CD4-positive, alpha-beta T cell treated with Interferon alpha-2 for 1 hour (primary cell): ENCODE results near the gene POLDIP2.

ENCODE experiments used
- DNase-seq, 2 donors: peaks; one replicate each; pipeline ENCODE4 v3.0.0-alpha.2; 2020 to 2022

POLDIP2 gene

DNA sequence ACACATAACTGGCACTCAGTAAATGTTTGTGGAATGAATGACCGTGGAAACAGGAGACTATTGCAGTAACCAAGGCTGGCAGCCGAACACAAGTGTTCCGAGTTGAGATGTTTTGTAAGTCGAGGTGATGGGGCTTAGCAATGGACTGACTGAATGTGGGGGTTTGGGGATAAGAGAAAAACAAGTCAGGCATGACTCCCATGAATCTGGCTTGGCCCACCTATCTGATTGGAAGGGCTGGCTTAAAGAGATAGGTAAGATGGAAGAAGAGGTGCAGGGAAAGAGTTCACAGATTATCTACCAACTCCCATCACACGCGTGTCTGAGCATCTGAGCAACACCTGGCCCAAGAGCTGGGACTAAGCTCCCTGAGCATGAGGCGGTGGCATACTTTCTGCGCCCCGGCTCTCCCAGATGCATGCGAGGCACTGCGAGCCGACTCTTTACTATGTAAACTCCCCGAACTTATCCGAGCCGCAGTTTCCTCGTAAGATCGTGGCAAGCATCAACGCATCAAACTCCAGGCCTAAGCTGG is 22.6 kb downstream of the POLDIP2 start:
- no peak for DNase-seq

DNA sequence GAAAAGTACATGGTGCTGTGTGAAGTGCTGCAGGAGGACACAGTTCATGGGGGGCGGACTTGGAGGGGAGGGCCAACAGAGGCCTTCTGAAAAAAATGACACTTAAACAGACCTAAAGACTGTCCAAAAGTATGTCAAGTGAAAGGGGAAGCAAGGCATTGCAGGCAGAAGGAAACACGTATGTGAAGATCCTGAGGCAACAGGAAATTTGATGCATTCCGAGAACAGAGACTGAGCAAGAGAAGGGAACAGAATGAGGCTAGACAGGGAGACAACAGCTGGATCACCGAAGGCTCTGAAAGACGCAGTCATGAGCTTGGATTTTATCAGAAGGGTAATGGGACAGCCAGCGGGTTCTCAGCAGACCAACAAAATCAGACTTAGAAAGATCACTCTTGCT is 23.2 kb downstream of the POLDIP2 start:
- DNase-seq: peak in 1 of 2 donors; percentile 18

DNA sequence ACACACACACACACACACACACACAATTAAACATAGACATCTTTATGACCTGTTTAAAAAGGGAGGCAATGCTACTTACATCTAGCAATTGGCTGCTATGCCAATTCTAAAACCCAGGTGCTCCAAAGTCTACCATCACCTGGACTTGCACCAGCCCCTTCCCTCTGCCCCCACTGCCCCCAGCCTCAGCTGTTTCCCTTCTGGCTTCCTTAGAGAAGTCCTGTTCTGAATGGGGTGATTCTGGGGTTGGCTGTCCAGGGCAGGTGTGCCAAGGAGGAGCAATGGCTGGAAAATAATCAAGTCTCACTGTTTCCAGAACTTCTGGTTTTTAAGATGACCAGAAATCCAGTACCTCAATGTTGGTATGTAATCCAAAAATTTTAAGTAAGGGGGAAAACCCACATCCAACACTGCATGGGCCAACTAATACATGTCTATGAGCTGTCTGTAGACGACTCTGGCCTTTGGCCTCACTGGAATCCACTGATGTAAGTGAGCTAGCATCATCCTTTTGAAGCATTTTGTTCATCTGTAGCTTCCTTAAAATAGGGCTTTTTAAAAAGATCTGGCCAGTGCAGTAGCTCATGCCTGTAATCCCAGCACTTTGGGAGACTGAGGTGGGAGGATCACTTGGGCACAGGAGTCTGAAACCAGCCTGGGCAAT is 24.1 kb downstream of the POLDIP2 start:
- DNase-seq: no peak

DNA sequence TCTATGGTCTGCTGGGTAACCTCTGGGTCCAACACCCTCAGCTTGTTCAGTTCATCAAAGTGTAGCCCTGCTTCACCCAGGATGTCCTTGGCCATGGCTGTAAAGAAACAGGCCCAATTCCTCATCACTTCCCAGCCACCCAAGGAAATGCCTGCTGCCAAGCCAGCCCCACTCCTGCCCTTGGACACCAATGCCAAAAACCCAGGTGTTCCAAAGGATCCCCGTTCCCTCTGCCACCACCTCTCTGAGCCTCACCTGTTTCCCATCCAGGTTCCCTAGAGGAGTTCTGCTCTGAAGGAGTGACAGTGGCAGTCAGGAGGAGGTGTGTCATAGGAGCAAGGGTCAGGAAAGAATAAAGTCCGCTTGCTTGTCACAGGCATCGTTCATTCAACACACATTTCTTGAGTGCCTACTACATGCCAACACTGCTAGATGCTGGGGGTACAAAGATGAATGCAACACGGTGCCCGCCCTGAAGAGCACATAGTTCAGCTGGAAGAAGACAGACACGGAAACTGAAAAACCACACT is 25.4 kb downstream of the POLDIP2 start:
- no peak for DNase-seq

DNA sequence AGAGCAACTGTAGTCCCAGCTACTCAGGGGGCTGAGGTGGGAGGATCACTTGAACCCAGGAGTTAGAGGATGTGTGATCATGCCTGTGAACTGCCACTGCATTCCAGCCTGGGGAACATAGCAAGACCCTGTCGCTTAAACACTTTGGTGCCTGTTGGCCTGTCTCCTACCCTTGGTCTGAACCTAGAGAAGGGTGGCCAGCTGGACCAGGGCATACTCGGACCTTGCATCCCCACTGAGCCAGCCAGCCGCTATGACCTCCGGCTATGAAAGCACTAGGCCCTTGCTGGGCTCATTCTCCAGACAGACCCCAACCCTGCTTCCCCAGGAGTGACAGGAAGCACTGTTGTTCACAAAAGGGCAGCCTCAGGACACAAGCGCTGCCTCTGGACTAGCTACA is 26.7 kb downstream of the POLDIP2 start:
- DNase-seq: no peak

DNA sequence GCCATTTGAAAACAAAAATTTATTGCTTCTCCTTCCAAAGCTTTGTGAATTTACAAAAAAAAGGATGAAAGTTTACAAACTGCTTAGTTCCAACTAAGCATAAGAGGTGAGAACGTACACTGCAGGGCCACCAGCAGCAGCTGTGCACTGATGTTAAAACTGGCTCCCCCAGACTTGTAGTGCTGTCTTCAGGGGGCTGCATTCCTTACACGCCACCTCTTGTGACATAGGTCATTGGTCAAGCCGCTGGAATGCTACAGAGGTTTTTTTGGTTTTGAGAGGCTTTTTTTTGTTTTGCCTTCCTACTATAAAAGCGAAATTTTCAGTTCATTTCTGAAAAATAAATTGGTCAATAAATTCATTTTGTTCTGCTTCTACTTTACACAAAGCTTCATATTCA is 29.0 kb downstream of the POLDIP2 start:
- no peak for DNase-seq

DNA sequence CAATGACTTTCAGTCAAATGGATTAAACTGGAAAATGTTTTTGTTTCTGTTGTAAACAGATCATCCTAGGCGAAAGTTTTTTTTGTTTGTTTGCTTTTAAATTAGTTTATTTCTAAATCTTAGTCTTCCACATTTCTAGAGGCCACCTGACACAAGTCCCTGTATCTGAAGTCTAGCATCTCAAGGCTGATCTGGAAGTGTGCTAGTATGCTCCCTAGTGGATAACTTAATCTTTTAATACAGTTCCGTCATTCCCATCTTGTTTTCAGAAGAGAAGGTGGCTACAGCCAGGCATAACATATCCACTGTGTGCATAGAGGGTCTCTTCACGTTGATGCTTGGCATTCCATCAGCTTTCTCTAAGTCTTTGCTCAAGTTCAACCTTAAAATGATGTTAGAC is 29.6 kb downstream of the POLDIP2 start:
- no peak for DNase-seq

DNA sequence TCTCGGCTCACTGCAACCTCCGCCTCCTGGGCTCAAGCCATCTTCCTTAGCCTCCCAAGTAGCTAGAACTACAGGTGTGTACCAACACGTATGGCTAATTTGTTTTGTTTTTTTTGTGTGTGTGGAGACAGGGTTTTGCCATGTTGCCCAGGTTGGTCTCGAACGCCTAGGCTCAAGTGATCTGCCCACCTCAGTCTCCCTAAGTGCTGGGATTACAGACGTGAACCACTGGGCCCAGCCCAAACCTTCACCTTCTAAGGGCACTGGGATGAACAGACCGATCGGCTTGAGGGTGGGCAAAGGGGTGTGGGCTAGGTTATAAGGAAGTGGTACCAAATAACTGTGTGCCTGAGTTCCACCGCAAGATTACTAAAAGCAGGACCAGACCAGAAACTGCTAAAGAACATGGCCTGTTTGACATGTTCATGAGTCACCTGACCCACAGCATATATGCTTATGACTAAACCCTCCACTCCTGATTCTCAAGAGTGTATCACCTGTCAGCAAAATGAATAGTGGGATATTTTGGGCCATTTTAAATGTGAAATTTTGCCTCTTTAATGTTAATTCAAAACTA is 30.2 kb downstream of the POLDIP2 start:
- no peak for DNase-seq

DNA sequence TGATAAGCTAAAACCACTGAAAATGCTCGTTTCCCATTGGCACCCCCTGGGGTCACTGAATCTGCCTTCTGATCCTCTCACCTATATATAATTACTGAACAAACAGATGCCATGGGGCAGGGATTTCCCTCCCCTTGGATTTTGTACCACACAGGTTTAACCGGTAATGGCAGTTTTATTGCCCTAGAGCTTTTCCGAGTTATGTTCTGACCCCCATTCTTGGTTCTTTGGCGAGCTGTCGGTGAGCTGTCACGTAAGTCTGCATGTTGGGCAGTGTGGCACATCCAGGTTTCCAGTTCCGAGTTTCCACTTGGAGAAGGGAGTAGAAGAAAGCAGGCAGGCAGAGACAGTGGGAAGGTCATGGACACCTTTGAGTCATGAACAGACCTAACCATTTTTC is 31.2 kb downstream of the POLDIP2 start:
- no peak for DNase-seq

DNA sequence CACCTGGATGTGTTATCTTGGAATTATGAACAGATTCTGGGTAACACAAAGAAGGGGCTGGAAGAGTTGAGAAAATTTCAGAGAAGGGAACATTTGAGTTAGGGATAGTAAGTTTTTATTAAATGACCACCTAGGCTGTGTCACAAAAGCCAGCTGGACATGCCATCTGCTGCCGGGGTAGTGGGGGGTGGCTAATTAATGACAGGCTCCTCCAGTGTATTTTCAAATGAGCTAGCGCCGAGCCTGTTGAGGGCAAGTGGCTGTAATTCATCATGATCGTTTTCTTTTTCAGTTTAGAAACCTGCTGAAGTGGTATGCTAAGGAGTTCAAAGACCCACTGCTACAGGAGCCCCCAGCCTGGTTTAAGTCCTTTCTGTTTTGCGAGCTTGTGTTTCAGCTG is 32.1 kb downstream of the POLDIP2 start:
- no peak for DNase-seq

DNA sequence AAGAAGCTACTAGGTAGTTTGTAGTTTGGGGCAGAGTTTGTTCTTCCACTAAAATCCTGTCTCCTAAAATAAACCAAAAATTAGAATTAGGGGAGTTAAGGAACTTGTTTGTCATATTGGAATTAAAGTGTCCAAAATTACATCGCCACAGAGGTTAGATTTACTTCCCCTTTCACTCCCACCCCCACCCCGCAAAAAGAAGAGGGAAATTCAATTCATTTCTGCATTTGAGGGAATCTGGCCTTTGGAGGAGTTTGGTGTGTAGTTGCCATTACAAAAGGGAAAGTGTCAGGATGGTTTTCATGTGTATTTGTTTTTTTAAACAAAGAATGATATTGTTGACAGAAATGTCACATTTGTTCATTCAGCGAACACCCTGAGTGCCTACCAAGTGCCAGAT is 32.5 kb downstream of the POLDIP2 start:
- DNase-seq: no peak

DNA sequence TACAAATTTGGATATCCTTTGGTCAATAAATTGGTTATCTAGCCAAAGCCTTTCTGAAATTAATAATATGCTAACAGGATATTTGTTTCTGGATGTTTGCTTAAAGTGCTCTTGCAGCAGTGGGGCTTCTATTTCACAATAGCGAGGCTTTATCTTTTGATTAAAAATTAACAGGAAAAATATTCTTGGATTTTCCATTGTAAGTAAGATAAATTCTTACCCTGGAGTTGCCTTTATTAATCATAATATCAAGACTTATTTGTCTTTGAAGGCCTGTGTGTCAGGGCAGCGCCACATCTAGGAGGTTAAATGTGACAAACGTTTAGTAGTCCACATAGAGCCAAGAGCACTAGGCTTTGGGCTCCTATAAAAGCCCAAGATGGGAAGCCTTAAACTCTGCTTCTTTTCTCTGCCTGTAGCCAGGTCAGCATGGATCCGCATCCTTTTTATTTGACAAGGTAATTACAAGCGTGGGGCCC is 33.0 kb downstream of the POLDIP2 start:
- DNase-seq: no peak

DNA sequence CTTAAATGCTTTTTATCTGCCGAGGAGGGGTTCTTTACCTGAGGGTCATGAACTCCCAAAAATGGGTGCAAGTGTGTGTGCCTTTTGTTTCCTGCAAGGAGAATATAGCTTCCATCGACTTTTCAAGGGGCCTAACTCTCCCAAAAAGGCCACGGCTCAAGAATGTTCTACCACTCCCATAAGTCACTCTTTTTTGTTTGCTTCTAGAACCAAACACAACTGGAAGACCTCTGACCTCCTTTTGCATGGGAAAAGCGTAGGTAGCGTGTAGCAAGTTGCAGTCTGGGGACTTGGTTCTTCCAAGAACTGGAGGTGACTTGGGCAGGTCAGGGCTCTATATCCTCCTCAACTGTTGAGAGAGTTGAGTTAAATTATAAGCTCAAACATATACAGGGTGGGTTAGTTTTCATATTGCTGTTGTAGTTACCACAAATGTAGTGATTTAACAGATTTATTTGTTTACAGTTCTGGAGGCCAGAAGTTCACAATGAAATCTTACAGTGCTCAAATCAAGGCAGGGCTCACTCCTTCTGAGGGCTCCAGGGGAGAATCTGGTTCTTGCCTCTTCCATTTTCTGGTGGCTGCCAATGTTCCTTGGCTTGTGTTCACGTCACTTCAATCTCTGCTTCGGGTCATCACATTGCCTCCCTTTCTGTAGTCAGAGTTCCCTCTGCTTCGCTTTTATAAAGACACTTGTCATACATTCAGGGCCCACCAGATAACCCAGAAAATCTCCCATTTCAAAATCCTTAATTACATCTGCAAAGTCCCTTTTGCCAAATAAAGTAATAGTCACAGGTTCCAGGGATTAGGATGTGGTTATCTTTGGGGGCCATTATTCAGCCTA is 36.9 kb downstream of the POLDIP2 start:
- DNase-seq: no peak

DNA sequence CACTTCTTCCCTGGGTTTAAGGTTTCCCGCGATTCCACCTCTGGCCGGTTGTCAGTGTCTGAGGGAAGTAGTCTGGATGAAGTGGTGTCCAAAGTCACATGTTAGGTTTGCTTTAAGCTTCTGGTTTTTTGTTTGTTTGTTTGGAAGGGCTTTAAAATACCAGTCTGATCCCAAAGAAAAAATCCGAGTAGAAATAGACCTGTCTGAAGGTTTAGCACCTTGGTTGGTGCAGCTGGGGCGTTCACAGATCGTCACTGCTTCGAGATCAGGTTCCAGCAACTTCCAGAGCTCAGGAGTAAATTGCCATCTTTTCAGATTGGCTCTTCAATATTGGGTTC is 37.8 kb downstream of the POLDIP2 start:
- DNase-seq: no peak

DNA sequence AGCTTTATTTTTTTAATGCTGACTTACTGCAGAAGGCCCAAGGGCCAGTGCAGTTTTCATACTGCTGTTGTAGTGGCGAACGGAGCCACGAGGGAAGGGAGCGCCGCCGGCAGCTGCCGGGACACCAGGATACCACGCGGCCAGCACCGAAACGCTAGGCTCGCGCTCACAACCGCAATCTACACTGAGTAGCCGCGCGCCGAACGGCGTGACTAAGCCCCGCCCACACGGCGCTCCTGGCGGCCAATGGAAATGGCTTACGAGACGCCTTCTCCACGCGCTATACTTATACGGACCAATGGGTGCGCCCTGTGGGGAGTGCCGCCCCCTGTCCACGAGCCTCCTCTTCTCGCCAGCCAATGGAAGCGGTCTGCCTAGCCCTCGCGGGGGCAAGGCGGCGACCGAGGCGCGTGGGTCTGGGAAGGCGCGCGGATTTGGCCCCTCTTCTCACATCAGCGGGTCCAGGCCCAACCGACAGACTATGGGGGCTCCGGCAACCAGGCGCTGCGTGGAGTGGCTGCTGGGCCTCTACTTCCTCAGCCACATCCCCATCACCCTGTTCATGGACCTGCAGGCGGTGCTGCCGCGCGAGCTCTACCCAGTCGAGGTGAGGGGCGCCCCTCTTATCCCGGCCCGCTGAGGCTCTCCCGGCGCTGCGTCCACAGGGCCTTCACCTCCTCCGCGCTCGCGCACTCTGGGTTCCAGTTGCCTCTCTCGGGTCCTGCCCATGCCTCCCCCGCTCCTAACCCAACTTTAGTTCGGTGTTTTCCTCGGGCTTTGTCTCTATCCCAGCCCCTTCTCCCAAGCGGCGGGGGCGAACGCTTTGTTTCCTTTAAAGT is 38.3 kb downstream of the POLDIP2 start, which contains the start of gene TMEM97:
TSS of gene TMEM97 (plus strand) at position 442 of the 839 bp plus-strand sequence. CDS start at position 482, 40 bp downstream.
- DNase-seq: peak; percentile 94 to 96

DNA sequence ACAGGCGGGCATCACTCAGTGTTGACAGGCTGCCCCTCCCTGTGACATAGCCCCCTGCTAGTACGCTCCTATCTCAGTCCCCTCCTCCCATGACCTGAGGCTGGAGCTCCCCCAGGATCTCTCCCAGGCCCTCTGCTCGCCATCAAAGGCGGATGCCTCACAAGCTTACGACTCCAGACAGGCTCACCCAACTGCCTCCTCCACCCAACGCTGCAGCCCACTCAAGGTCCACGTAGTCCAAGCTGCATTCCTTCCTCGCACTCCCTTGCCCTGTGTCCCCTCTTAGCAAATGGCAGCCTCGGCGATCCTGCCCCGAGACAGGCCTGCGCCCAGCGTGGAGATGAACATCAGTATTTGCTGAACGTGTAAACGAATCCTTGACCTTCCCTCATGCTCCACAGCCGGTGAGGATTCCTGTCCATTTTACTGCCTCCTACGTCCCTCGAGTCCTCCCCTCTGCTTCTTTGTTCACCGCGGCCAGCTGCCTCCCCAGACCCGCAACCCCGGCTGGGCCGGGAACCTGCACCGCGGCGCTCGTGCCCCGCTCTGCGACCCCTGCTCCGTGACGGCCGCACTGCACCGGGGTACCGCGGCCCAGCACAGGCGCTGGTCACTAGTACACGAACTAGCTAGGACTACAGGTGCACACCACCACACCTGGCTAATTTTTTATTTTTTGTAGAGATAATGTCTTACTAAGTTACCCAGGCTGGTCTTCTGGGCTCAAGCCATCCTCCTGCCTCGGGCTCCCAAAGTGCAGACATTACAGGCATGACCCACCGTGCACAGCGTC is 39.2 kb downstream of the POLDIP2 start:
- DNase-seq: no peak

DNA sequence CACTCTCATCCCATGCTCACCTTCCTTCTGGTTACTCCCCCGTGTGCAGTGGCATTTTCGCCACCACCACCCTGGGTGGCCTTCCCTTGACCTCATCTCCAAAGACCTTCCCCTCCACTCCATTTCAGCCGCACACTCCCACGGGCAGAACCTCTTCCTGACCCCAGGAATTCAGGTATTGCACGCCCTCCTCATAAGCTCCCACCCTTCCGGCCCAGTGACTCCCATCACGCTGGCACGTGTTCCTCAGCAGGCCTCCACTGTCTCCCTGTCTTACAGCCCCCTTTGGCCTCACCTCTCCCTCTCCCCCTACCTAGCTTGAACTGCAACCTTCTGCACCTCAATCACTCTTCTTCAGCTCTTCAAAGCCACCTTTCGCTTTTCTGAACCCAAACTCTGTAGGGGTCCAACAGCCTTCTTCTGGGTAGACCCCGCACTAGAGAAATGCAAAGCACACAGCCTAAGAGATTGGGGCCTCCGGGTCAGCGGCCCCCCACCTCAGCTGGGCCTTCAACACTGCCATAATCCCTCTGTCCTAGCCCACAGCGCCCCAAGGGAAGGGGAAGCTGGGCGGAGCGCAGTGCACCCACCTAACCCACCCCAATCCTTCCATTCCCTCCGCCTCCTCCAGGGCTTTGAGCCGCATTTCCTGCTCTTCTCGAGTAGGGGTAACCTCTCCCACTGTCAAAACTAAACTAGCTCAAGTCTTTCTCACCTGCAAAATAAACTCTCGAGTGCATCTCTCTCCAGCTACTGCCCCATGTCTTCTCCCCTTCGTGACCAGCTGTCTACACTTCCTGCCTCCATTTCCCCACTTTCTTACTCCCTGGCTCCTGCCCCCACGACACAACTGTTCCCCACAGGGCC is 40.0 kb downstream of the POLDIP2 start:
- DNase-seq: no peak

DNA sequence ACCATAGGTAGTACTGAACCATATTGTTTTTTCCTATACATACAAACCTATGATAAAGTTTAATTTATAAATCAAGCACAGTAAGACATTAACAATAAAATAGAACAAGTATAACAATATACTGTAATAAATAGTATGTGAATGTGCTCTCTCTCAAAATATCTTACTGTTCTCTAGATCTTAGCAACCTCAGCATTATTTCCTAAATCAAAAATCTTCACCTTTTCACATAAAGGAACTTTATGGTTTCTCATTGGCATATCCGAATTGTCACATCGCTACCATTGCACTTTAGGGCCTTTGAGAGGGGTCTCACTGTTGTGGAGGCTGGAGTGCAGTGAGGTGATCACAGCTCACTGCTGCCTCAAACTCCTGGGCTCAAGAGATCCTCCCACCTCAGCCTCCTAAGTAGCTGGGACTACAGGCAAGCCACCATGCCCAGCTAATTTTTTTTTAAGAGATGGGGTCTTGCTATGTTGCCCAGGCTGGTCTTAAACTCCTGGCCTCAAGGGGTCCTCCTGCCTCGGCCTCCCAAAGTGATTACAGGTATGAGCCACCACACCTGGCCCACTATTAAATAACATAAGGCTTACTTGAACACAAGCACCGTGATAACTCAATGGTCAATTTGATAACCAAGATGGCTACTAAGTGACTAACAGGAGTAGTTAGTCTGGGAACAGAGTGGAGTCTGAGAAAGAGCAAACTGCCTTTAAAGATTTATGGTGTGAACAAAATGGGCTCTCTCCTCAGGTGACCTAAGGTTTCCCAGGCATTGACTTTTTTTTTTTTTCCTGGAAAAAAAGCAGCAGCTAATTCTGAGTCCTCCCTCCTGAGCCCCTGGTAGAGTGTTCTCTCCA is 41.3 kb downstream of the POLDIP2 start:
- no peak for DNase-seq

DNA sequence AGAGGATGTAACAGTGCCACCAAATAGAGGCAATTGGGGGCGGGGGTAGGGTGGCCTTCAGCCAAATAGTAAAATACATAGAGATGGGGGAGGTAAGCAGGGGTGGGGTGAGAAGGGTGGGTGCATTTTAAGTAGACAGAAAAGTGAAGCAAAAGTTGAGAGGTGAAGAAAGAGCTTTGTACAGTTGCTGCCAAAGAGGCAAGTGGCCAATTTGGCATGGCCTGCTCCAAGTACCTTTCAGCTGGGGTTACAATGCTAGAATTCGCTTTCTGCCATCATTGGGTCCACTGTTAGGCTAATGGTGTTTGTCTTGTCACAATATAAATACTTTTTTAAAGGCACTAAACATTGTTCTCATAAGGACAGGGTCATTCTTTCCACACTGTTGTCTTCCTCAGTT is 43.5 kb downstream of the POLDIP2 start:
- no peak for DNase-seq

DNA sequence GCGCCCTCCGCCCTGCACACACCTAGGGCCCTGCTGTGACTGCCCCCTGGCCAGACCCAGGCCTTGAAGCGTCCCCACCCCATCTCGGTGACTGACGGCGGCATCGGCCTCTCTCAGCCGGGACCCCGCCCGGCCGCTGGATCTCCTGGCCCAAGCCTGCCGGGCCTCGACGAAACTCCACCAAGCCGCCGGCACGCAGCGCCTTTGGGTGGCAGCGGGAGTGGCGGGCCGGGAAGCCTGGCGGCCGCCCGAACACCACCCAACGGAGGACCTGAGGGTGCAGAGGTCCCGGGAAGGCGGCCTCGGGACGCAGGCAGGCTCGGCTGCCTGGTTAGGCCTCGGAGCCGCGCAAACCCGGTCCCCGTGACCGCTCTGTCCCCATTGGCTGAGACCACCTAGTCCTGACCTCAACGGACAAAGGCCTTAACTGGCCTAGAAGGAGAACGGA is 50.3 kb downstream of the POLDIP2 start:
- DNase-seq: no peak
